ENCODE measurements around the gene ANKRD13C. TPM values are rescaled to one million over a fixed set of nuclear protein-coding genes. Genes with fewer than 3 reads are reported as not detected.

ANKRD13C gene
- total RNA-seq, 1 donor from 2014 or later, result 36.9 TPM

GRCh38 chr1:70211541-70211940, 143.0 kb downstream of the ANKRD13C start:
- DNase-seq, result no peak

- DNase-seq, result no peak
Measured at GRCh38 chr1:70210820-70211219, 143.7 kb downstream of the ANKRD13C start.

Other genes with a start within 250 kb of the ANKRD13C start
- gene LRRC40, start 149.1 kb downstream of the ANKRD13C start, total RNA-seq, result 26.0 TPM
- 165 TPM for gene SRSF11, start 133.3 kb downstream of the ANKRD13C start, total RNA-seq
- gene CTH, start 56.5 kb upstream of the ANKRD13C start, total RNA-seq, result 1.0 TPM